GM23338 (cell line): ENCODE measurements around the gene DENND1B. TPM values are rescaled to one million over a fixed set of nuclear protein-coding genes. Genes with fewer than 3 reads are reported as not detected.

ENCODE experiments used
- ATAC-seq: fragments of 200-7000 bp; cut with Tn5 transposase; 3 replicates; pipeline ENCODE4 v1.9.1; 2020
- DNase-seq: peaks from one replicate; pipeline ENCODE4 v3.0.0-alpha.2; 2015; ENCODE audit warnings: low spot score
- H2AFZ ChIP-seq: fragments of 200-600 bp; sonication (generic); 2 replicates; pipeline ENCODE4 v1.8.0; 2016; ENCODE audit warnings: antibody characterized with exemption, mild to moderate bottlenecking, moderate library complexity
- H3F3A ChIP-seq: fragments of 200-600 bp; sonication (generic); replicated peaks from 2 replicates; pipeline ENCODE4 v1.8.0; 2017; ENCODE audit warnings: antibody characterized with exemption, mixed run types, low read depth
- H3K27ac ChIP-seq: fragments of 200-600 bp; sonication (generic); 2 replicates; pipeline ENCODE4 v1.6.1; 2016; ENCODE audit warnings: low read depth
- H3K27me3 ChIP-seq: fragments of 200-600 bp; sonication (generic); 2 replicates; pipeline ENCODE4 v1.8.0; 2016; ENCODE audit warnings: mild to moderate bottlenecking, mixed run types, moderate library complexity; ENCODE audit not compliant: insufficient read depth
- H3K36me3 ChIP-seq: fragments of 200-600 bp; sonication (generic); 2 replicates; pipeline ENCODE4 v1.8.0; 2016; ENCODE audit warnings: mild to moderate bottlenecking; ENCODE audit not compliant: insufficient read depth
- H3K4me1 ChIP-seq: fragments of 200-600 bp; sonication (generic); 2 replicates; pipeline ENCODE4 v1.8.0; 2016; ENCODE audit warnings: mild to moderate bottlenecking, moderate library complexity; ENCODE audit not compliant: insufficient read depth
- H3K4me2 ChIP-seq: fragments of 200-600 bp; sonication (generic); 2 replicates; pipeline ENCODE4 v1.7.1; 2017; ENCODE audit warnings: mixed run types
- H3K4me3 ChIP-seq: fragments of 200-600 bp; sonication (generic); 2 replicates; pipeline ENCODE4 v1.6.1; 2016; ENCODE audit warnings: mixed run types
- H3K79me2 ChIP-seq: fragments of 200-600 bp; sonication (generic); replicated peaks from 2 replicates; pipeline ENCODE4 v1.8.0; 2017; ENCODE audit warnings: mild to moderate bottlenecking; ENCODE audit not compliant: insufficient read depth
- H3K9me2 ChIP-seq: fragments of 200-600 bp; sonication (generic); 2 replicates; pipeline ENCODE4 v1.8.0; 2017; ENCODE audit not compliant: insufficient read depth
- H4K20me1 ChIP-seq: fragments of 200-600 bp; sonication (generic); replicated peaks from 2 replicates; pipeline ENCODE4 v1.8.0; 2017; ENCODE audit warnings: mild to moderate bottlenecking; ENCODE audit not compliant: insufficient read depth
- H3K27ac Mint-ChIP-seq: 2 replicates; pipeline ENCODE4 v1.8.0; 2020; ENCODE audit warnings: inconsistent platforms, mild to moderate bottlenecking, moderate library complexity, mixed read lengths
- H3K27me3 Mint-ChIP-seq: 3 replicates; pipeline ENCODE4 v1.8.0; 2022; ENCODE audit warnings: low read depth, mild to moderate bottlenecking, moderate library complexity, mixed read lengths, inconsistent platforms; ENCODE audit not compliant: insufficient read depth, poor library complexity
- H3K36me3 Mint-ChIP-seq: 3 replicates; pipeline ENCODE4 v1.8.0; 2021; ENCODE audit warnings: low read depth, mild to moderate bottlenecking, inconsistent platforms, moderate library complexity, mixed read lengths
- H3K4me1 Mint-ChIP-seq: 3 replicates; pipeline ENCODE4 v1.8.0; 2020; ENCODE audit warnings: mild to moderate bottlenecking, inconsistent platforms, mixed read lengths
- H3K4me3 Mint-ChIP-seq: 3 replicates; pipeline ENCODE4 v1.8.0; 2021; ENCODE audit warnings: moderate library complexity, mild to moderate bottlenecking, inconsistent platforms, mixed read lengths
- H3K9me3 Mint-ChIP-seq: 3 replicates; pipeline ENCODE4 v1.8.0; 2020; ENCODE audit warnings: moderate library complexity, mild to moderate bottlenecking, inconsistent platforms, mixed read lengths
- CREB1 ChIP-seq: fragments of 250-450 bp; sonication (Bioruptor Pico); IDR thresholded peaks from 2 replicates; pipeline ENCODE4 v1.5.0; 2020; ENCODE audit warnings: low read depth, mild to moderate bottlenecking, moderate library complexity
- EZH2 ChIP-seq: fragments of 200-600 bp; sonication (generic); IDR thresholded peaks from one replicate; pipeline ENCODE4 v1.8.0; 2017; ENCODE audit warnings: antibody characterized with exemption, mild to moderate bottlenecking, low read depth; ENCODE audit not compliant: unreplicated experiment
- EZH2phosphoT487 ChIP-seq: fragments of 200-600 bp; sonication (generic); IDR thresholded peaks from one replicate; pipeline ENCODE4 v1.8.1; 2018; ENCODE audit warnings: antibody characterized with exemption; ENCODE audit not compliant: unreplicated experiment
- JUNB ChIP-seq: IDR thresholded peaks from one replicate; pipeline ENCODE4 v1.6.1; 2016; ENCODE audit warnings: antibody characterized with exemption; ENCODE audit not compliant: unreplicated experiment
- NANOG ChIP-seq: IDR thresholded peaks from 2 replicates; pipeline ENCODE4 v1.6.1; 2016; ENCODE audit warnings: antibody characterized with exemption, borderline replicate concordance
- POLR2AphosphoS5 ChIP-seq: IDR thresholded peaks from 2 replicates; pipeline ENCODE4 v1.6.1; 2016; ENCODE audit warnings: antibody characterized with exemption, low read depth
- STAT1 ChIP-seq: IDR thresholded peaks from one replicate; pipeline ENCODE4 v1.6.1; 2016; ENCODE audit warnings: antibody characterized with exemption; ENCODE audit not compliant: unreplicated experiment
- ZNF114 ChIP-seq: fragments of 250-450 bp; sonication (Bioruptor Pico); IDR thresholded peaks from 2 replicates; pipeline ENCODE4 v1.5.0; 2020; ENCODE audit warnings: mild to moderate bottlenecking, moderate library complexity
- ZNF331 ChIP-seq: fragments of 250-450 bp; sonication (Bioruptor Pico); IDR thresholded peaks from 2 replicates; pipeline ENCODE4 v1.5.0; 2020; ENCODE audit warnings: low read depth, mild to moderate bottlenecking, moderate library complexity
- polyA plus RNA-seq: library from polyadenylated mRNA; unstranded; fragments of >200 nt; fragmentation: Nextera tagmentation; extraction: Ambion mirVana; gene quantifications from 2 replicates; pipeline ENCODE4 v1.2.1, GENCODE V29; 2016
- total RNA-seq: library from RNA; depleted of rRNA; stranded (reverse); fragments of >200 nt; shearing (Covaris generic); gene quantifications from 2 replicates; pipeline ENCODE4 v1.2.3, GENCODE V29; 2014
- TF ChIP-seq, protein P1 (sequence below): IDR thresholded peaks from one replicate; pipeline ENCODE4 v1.6.1; 2018; ENCODE audit warnings: antibody characterized with exemption; ENCODE audit not compliant: unreplicated experiment
- TF ChIP-seq, protein P2 (sequence below): fragments of 250-450 bp; sonication (Bioruptor Pico); IDR thresholded peaks from 2 replicates; pipeline ENCODE4 v1.5.0; 2020; ENCODE audit warnings: mild to moderate bottlenecking, moderate library complexity
- TF ChIP-seq, protein P3 (sequence below), 2 experiments: fragments of 200-600 bp in 1 of 2; sonication (generic) in 1 of 2; conservative IDR thresholded peaks; 2 replicates each; pipeline versions ENCODE4 v1.5.1 to v1.6.1; 2016 to 2017; ENCODE audit warnings: antibody characterized with exemption in 2 of 2, low read depth in 2 of 2, mild to moderate bottlenecking in 2 of 2, moderate library complexity in 1 of 2
- TF ChIP-seq, protein P4 (sequence below): IDR thresholded peaks from 2 replicates; pipeline ENCODE4 v1.6.1; 2016; ENCODE audit warnings: antibody characterized with exemption

DENND1B gene
- total and polyA plus RNA-seq, 2 experiments from 2014 or later, result 4.3 to 5.2 TPM

DNA sequence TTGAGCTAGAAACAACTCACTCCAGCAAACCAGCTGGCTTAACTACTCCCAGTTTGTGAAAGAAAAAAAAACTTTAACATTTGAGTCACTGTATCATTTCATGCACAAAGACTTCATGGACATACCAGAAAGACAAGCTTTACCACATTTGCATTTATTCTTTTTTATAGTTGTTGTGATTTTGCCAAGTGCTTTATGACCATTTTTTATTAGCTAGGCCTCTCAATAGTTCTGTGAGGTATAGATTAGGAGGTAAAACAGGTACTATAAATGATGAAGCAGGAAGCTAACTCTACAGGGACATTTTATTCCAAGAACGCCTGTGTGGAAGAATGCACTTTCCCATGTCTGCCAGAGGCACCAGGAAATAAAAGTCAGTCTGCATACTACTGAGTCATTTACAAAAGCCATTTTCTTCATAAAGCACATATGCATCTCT lies 8.2 kb upstream of the DENND1B start:
- H3K36me3 Mint-ChIP-seq, result no peaks in the 10 kb centered on the region
- H3K27ac ChIP-seq, result no peak overlapping the region
- ATAC-seq (no peak), DNase-seq (no peak)
- H3K4me3 ChIP-seq, result no peak overlapping the region
- H3K4me1 ChIP-seq, result no peaks in the 10 kb centered on the region
- H3K9me2 ChIP-seq, result 0 out of 2 replicates have a peak, but pooled peaks cover 2% of the 10 kb centered on the region
- H3K36me3 ChIP-seq, result no peaks in the 10 kb centered on the region
- H3K27me3 Mint-ChIP-seq, result no peaks in the 10 kb centered on the region
- no peaks in the 10 kb centered on the region for H3K27me3 ChIP-seq
- no peaks in the 10 kb centered on the region for H3K79me2 ChIP-seq
- no peaks in the 10 kb centered on the region for H3K4me1 Mint-ChIP-seq
- H3K4me3 Mint-ChIP-seq, result no peak overlapping the region
- TF ChIP-seq ZNF331 (CRISPR knock-in tag) (no peak), POLR2AphosphoS5 (no peak), EZH2phosphoT487 (no peak), CREB1 (CRISPR knock-in tag) (no peak), JUNB (no peak), STAT1 (no peak), EZH2 (no peak), ZNF114 (CRISPR knock-in tag) (no peak), NANOG (no peak)
- TF ChIP-seq, protein P1, sequence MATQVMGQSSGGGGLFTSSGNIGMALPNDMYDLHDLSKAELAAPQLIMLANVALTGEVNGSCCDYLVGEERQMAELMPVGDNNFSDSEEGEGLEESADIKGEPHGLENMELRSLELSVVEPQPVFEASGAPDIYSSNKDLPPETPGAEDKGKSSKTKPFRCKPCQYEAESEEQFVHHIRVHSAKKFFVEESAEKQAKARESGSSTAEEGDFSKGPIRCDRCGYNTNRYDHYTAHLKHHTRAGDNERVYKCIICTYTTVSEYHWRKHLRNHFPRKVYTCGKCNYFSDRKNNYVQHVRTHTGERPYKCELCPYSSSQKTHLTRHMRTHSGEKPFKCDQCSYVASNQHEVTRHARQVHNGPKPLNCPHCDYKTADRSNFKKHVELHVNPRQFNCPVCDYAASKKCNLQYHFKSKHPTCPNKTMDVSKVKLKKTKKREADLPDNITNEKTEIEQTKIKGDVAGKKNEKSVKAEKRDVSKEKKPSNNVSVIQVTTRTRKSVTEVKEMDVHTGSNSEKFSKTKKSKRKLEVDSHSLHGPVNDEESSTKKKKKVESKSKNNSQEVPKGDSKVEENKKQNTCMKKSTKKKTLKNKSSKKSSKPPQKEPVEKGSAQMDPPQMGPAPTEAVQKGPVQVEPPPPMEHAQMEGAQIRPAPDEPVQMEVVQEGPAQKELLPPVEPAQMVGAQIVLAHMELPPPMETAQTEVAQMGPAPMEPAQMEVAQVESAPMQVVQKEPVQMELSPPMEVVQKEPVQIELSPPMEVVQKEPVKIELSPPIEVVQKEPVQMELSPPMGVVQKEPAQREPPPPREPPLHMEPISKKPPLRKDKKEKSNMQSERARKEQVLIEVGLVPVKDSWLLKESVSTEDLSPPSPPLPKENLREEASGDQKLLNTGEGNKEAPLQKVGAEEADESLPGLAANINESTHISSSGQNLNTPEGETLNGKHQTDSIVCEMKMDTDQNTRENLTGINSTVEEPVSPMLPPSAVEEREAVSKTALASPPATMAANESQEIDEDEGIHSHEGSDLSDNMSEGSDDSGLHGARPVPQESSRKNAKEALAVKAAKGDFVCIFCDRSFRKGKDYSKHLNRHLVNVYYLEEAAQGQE, result no peak
- TF ChIP-seq, protein P2, sequence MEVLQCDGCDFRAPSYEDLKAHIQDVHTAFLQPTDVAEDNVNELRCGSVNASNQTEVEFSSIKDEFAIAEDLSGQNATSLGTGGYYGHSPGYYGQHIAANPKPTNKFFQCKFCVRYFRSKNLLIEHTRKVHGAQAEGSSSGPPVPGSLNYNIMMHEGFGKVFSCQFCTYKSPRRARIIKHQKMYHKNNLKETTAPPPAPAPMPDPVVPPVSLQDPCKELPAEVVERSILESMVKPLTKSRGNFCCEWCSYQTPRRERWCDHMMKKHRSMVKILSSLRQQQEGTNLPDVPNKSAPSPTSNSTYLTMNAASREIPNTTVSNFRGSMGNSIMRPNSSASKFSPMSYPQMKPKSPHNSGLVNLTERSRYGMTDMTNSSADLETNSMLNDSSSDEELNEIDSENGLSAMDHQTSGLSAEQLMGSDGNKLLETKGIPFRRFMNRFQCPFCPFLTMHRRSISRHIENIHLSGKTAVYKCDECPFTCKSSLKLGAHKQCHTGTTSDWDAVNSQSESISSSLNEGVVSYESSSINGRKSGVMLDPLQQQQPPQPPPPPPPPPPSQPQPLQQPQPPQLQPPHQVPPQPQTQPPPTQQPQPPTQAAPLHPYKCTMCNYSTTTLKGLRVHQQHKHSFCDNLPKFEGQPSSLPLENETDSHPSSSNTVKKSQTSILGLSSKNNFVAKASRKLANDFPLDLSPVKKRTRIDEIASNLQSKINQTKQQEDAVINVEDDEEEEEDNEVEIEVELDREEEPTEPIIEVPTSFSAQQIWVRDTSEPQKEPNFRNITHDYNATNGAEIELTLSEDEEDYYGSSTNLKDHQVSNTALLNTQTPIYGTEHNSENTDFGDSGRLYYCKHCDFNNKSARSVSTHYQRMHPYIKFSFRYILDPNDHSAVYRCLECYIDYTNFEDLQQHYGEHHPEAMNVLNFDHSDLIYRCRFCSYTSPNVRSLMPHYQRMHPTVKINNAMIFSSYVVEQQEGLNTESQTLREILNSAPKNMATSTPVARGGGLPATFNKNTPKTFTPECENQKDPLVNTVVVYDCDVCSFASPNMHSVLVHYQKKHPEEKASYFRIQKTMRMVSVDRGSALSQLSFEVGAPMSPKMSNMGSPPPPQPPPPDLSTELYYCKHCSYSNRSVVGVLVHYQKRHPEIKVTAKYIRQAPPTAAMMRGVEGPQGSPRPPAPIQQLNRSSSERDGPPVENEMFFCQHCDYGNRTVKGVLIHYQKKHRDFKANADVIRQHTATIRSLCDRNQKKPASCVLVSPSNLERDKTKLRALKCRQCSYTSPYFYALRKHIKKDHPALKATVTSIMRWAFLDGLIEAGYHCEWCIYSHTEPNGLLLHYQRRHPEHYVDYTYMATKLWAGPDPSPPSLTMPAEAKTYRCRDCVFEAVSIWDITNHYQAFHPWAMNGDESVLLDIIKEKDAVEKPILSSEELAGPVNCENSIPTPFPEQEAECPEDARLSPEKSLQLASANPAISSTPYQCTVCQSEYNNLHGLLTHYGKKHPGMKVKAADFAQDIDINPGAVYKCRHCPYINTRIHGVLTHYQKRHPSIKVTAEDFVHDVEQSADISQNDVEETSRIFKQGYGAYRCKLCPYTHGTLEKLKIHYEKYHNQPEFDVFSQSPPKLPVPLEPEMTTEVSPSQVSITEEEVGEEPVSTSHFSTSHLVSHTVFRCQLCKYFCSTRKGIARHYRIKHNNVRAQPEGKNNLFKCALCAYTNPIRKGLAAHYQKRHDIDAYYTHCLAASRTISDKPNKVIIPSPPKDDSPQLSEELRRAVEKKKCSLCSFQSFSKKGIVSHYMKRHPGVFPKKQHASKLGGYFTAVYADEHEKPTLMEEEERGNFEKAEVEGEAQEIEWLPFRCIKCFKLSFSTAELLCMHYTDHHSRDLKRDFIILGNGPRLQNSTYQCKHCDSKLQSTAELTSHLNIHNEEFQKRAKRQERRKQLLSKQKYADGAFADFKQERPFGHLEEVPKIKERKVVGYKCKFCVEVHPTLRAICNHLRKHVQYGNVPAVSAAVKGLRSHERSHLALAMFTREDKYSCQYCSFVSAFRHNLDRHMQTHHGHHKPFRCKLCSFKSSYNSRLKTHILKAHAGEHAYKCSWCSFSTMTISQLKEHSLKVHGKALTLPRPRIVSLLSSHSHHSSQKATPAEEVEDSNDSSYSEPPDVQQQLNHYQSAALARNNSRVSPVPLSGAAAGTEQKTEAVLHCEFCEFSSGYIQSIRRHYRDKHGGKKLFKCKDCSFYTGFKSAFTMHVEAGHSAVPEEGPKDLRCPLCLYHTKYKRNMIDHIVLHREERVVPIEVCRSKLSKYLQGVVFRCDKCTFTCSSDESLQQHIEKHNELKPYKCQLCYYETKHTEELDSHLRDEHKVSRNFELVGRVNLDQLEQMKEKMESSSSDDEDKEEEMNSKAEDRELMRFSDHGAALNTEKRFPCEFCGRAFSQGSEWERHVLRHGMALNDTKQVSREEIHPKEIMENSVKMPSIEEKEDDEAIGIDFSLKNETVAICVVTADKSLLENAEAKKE (CRISPR knock-in tag), result no peak
- TF ChIP-seq, protein P3, sequence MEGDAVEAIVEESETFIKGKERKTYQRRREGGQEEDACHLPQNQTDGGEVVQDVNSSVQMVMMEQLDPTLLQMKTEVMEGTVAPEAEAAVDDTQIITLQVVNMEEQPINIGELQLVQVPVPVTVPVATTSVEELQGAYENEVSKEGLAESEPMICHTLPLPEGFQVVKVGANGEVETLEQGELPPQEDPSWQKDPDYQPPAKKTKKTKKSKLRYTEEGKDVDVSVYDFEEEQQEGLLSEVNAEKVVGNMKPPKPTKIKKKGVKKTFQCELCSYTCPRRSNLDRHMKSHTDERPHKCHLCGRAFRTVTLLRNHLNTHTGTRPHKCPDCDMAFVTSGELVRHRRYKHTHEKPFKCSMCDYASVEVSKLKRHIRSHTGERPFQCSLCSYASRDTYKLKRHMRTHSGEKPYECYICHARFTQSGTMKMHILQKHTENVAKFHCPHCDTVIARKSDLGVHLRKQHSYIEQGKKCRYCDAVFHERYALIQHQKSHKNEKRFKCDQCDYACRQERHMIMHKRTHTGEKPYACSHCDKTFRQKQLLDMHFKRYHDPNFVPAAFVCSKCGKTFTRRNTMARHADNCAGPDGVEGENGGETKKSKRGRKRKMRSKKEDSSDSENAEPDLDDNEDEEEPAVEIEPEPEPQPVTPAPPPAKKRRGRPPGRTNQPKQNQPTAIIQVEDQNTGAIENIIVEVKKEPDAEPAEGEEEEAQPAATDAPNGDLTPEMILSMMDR (conservative IDR thresholded peaks at IDR 0.05; ENCODE audit: low read depth in 2 of 2), result no peak
- TF ChIP-seq, protein P4, sequence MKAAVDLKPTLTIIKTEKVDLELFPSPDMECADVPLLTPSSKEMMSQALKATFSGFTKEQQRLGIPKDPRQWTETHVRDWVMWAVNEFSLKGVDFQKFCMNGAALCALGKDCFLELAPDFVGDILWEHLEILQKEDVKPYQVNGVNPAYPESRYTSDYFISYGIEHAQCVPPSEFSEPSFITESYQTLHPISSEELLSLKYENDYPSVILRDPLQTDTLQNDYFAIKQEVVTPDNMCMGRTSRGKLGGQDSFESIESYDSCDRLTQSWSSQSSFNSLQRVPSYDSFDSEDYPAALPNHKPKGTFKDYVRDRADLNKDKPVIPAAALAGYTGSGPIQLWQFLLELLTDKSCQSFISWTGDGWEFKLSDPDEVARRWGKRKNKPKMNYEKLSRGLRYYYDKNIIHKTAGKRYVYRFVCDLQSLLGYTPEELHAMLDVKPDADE, result no peak
- H2AFZ ChIP-seq, result no peak overlapping the region
- no peaks in the 10 kb centered on the region for H3F3A ChIP-seq
- no peak overlapping the region for H3K4me2 ChIP-seq
- H4K20me1 ChIP-seq, result no peaks in the 10 kb centered on the region
- H3K9me3 Mint-ChIP-seq, result peaks cover 4% of the 10 kb centered on the region; the same call in 2 of the 3 replicates
- no peak overlapping the region for H3K27ac Mint-ChIP-seq
